ENCODE data around the gene AUP1. TPM values are rescaled to one million over a fixed set of nuclear protein-coding genes. Genes with fewer than 3 reads are reported as not detected.
A peak's percentile ranks its signal among the peaks of the same experiment; 100 is the strongest.

AUP1 gene, protein sequence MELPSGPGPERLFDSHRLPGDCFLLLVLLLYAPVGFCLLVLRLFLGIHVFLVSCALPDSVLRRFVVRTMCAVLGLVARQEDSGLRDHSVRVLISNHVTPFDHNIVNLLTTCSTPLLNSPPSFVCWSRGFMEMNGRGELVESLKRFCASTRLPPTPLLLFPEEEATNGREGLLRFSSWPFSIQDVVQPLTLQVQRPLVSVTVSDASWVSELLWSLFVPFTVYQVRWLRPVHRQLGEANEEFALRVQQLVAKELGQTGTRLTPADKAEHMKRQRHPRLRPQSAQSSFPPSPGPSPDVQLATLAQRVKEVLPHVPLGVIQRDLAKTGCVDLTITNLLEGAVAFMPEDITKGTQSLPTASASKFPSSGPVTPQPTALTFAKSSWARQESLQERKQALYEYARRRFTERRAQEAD
- 10 to 100 TPM; 76.3 to 88.9 TPM for total RNA-seq
- polyA plus RNA-seq (2013, experiment 1 of 2), result 120 TPM
- 105 TPM for polyA plus RNA-seq (2013, experiment 2 of 2)
- long read RNA-seq, experiment 1, transcript AUP1-201 (12 exons, 1,695 nt), result major isoform, 16 of 36 reads
- long read RNA-seq, experiment 1, partial matches to known transcripts, result 4 of 36 reads
- long read RNA-seq, experiment 1, other reads (novel, unspliced or antisense), result 15 of 36 reads
- long read RNA-seq, experiment 2, transcript AUP1-201 (12 exons, 1,695 nt), result major isoform, 78 of 122 reads
- long read RNA-seq, experiment 2, transcript AUP1-204 (11 exons, 1,645 nt), result minor isoform, 10 of 122 reads
- long read RNA-seq, experiment 2, partial matches to known transcripts, result 2 of 122 reads
- long read RNA-seq, experiment 2, other reads (novel, unspliced or antisense), result 24 of 122 reads
- long read RNA-seq, experiment 3, transcript AUP1-201 (12 exons, 1,695 nt), result major isoform, 250 of 382 reads
- long read RNA-seq, experiment 3, transcript AUP1-202 (12 exons, 1,581 nt), result minor isoform, 6 of 382 reads
- long read RNA-seq, experiment 3, transcript AUP1-204 (11 exons, 1,645 nt), result minor isoform, 41 of 382 reads
- long read RNA-seq, experiment 3, transcript AUP1-206 (11 exons, 1,658 nt), result minor isoform, 5 of 382 reads
- long read RNA-seq, experiment 3, partial matches to known transcripts, result 12 of 382 reads
- long read RNA-seq, experiment 3, other reads (novel, unspliced or antisense), result 68 of 382 reads
- long read RNA-seq, experiment 4, transcript AUP1-202 (12 exons, 1,581 nt), result minor isoform, 10 of 159 reads
- long read RNA-seq, experiment 4, transcript AUP1-201 (12 exons, 1,695 nt), result major isoform, 103 of 159 reads
- long read RNA-seq, experiment 4, partial matches to known transcripts, result 6 of 159 reads
- long read RNA-seq, experiment 4, other reads (novel, unspliced or antisense), result 33 of 159 reads

DNA sequence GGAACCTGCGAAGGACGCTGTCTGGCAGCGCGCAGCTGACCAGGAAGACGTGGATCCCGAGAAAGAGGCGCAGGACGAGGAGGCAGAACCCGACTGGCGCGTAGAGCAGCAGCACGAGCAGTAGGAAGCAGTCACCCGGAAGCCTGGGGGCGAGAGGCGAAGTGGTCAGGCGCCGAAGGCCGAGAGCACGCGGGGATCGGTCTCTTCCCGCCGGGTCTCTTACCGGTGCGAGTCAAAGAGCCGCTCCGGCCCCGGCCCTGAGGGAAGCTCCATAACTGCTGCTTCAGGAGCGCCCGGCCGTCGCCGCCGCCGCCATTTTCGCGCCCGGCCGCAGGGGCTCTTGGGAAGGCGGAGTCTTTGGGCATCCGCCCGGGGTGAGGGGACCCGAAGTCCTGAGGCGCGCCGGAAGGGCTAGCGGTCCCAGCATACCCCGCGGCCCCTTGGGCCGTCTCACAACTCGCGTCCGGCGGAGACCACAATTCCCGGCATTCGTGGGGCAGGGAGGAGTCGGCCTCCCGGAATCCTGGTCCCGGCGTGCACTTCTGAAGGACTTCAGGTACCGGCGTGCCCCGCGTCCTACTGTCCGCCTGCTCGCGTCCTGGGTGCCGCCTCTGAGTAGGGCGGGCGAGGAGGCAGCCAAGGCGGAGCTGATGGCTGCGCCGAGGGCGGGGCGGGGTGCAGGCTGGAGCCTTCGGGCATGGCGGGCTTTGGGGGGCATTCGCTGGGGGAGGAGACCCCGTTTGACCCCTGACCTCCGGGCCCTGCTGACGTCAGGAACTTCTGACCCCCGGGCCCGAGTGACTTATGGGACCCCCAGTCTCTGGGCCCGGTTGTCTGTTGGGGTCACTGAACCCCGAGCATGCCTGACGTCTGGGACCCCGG lies at the start of gene AUP1, which contains the start of gene HTRA2:
Gene AUP1, minus strand, starts transcription at position 350 of the 882 bp plus-strand sequence. Its CDS starts 77 bp downstream, at position 273.
Gene HTRA2, plus strand, starts transcription at position 577 of the 882 bp plus-strand sequence. Its CDS starts 74 bp downstream, at position 651.
- Mint-ChIP-seq H3K9me3 (no peaks in the 10 kb centered on the region), H3K4me3 (peak within 1 kb of the TSS; percentile 98), H3K36me3 (ENCODE audit: low read depth) (peaks cover 35% of the 10 kb centered on the region), H3K27me3 (ENCODE audit: insufficient read depth) (no peaks in the 10 kb centered on the region), H3K27ac (peak within 1 kb of the TSS; percentile 98), H3K4me1 (peaks cover 7% of the 10 kb centered on the region)
- H3K4me3 ChIP-seq (ENCODE audit: low read length), result peak within 1 kb of the TSS; percentile 99
- peak within 1 kb of the TSS; percentile 45 for H3K27ac ChIP-seq (ENCODE audit: low read depth, low read length)
- H3K27me3 ChIP-seq (ENCODE audit: control insufficient read depth, insufficient read depth, low read length, poor library complexity, severe bottlenecking), result no peaks in the 10 kb centered on the region
- H3K9me3 ChIP-seq (ENCODE audit: control insufficient read depth, low read length), result no peaks in the 10 kb centered on the region
- WGBS, 2 experiments (ENCODE audit: insufficient coverage in 1 of 2, insufficient read length in 1 of 2), result 0 to 1% methylated on average over 35 to 87 of the region's 87 CpGs
- TF ChIP-seq, protein P1, sequence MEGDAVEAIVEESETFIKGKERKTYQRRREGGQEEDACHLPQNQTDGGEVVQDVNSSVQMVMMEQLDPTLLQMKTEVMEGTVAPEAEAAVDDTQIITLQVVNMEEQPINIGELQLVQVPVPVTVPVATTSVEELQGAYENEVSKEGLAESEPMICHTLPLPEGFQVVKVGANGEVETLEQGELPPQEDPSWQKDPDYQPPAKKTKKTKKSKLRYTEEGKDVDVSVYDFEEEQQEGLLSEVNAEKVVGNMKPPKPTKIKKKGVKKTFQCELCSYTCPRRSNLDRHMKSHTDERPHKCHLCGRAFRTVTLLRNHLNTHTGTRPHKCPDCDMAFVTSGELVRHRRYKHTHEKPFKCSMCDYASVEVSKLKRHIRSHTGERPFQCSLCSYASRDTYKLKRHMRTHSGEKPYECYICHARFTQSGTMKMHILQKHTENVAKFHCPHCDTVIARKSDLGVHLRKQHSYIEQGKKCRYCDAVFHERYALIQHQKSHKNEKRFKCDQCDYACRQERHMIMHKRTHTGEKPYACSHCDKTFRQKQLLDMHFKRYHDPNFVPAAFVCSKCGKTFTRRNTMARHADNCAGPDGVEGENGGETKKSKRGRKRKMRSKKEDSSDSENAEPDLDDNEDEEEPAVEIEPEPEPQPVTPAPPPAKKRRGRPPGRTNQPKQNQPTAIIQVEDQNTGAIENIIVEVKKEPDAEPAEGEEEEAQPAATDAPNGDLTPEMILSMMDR (conservative IDR thresholded peaks at IDR 0.05), result no peak
- H3K36me3 ChIP-seq (ENCODE audit: control insufficient read depth, insufficient read depth, low read length), result peaks cover 35% of the 10 kb centered on the region
- peak; percentile 100 for DNase-seq
- H3K9ac ChIP-seq (ENCODE audit: extremely low read depth, low read length, poor library complexity, severe bottlenecking), result peak within 1 kb of the TSS; percentile 90
- H3K4me1 ChIP-seq (ENCODE audit: control insufficient read depth, insufficient read depth, low read length), result no peaks in the 10 kb centered on the region

DNA sequence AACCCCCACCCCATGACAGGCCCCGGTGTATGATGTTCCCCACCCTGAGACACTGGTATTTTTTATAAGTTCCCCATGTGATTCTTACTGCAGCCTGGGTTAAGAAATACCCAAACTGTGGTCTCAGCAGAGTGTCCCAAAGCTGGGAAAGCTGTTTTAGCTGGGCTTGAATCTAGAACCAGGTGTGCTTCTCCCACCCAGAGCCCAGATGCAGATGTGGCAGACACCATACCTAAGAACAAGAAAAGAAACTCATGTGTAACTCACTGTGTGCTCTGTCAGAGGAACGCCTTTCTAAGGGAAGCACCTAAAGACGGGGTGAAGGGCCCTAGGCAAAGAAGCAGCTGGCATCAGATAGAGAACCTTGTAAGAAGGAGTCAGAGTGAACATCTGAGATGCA lies 48.9 kb upstream of the AUP1 start:
- no peak overlapping the region for H3K27ac Mint-ChIP-seq
- Histone ChIP-seq H3K36me3 (ENCODE audit: control insufficient read depth, insufficient read depth, low read length) (no peaks in the 10 kb centered on the region), H3K9me3 (ENCODE audit: control insufficient read depth, low read length) (no peaks in the 10 kb centered on the region), H3K27me3 (ENCODE audit: control insufficient read depth, insufficient read depth, low read length, poor library complexity, severe bottlenecking) (peaks cover 45% of the 10 kb centered on the region), H3K4me1 (ENCODE audit: control insufficient read depth, insufficient read depth, low read length) (no peaks in the 10 kb centered on the region), H3K9ac (ENCODE audit: extremely low read depth, low read length, poor library complexity, severe bottlenecking) (no peak overlapping the region), H3K4me3 (ENCODE audit: low read length) (no peak overlapping the region), H3K27ac (ENCODE audit: low read depth, low read length) (no peak overlapping the region)
- DNase-seq, result no peak
- H3K36me3 Mint-ChIP-seq (ENCODE audit: low read depth), result no peaks in the 10 kb centered on the region
- peaks cover 16% of the 10 kb centered on the region for H3K27me3 Mint-ChIP-seq (ENCODE audit: insufficient read depth)
- TF ChIP-seq, protein P1 (conservative IDR thresholded peaks at IDR 0.05), result no peak
- WGBS, 2 experiments (ENCODE audit: insufficient coverage in 1 of 2, insufficient read length in 1 of 2), result 87 to 90% methylated on average over 2 to 3 of the region's 3 CpGs
- no peak overlapping the region for H3K4me3 Mint-ChIP-seq
- H3K9me3 Mint-ChIP-seq, result no peaks in the 10 kb centered on the region
- H3K4me1 Mint-ChIP-seq, result peaks cover 1% of the 10 kb centered on the region

Data from endodermal cell (in vitro differentiated cells).